Motor neuron (in vitro differentiated cells): ENCODE results near the gene TTYH3. TPM values are rescaled to one million over a fixed set of nuclear protein-coding genes. Genes with fewer than 3 reads are reported as not detected.

Experiments used
- ATAC-seq, 8 experiments: fragments of 200-7000 bp; cut with Tn5 transposase; replicated peaks in 6 of 8; 2 replicates each; pipeline ENCODE4 v1.8.0; 2021; ENCODE audit warnings: mild to moderate bottlenecking in 8 of 8, moderate library complexity in 8 of 8
- H3K27ac ChIP-seq, 2 donors: fragments of 250-450 bp; sonication (Bioruptor Pico); 2 replicates each; pipeline ENCODE4 v1.9.0; 2021; ENCODE audit warnings: antibody characterized with exemption in 2 of 2, mild to moderate bottlenecking in 2 of 2, moderate library complexity in 1 of 2
- H3K4me1 ChIP-seq, 2 donors: fragments of 250-450 bp; sonication (Bioruptor Pico); replicated peaks in 1 of 2; 2 replicates each; pipeline ENCODE4 v1.6.1; 2021; ENCODE audit warnings: antibody characterized with exemption in 2 of 2, mild to moderate bottlenecking in 2 of 2, moderate library complexity in 1 of 2
- H3K4me3 ChIP-seq, 5 donors: fragments of 250-450 bp; sonication (Bioruptor Pico); 2 replicates each; pipeline ENCODE4 v1.9.0; 2021; ENCODE audit warnings: antibody characterized with exemption in 5 of 5, mild to moderate bottlenecking in 5 of 5, moderate library complexity in 4 of 5
- WGBS, 10 experiments: fragments of 450-650 bp; shearing (Covaris generic); methylation state at CpG; one replicate each; pipeline ENCODE4 v1.0.0; 2022; 5-methylcytosine and 5-hydroxymethylcytosine counted together
- in situ Hi-C, 9 experiments: fragments of 400-800 bp; cut with MboI; loops; one replicate each; pipeline ENCODE4 v1.15.0; 2021; ENCODE audit warnings: low sequenced_read_pairs in 9 of 9, low pct_unique_long_range_greater_than_20kb in 2 of 9; ENCODE audit not compliant: unreplicated experiment in 9 of 9
- total RNA-seq, 8 experiments: library from RNA; unstranded; fragments of 300-600 nt; gene quantifications; 2 replicates each; pipeline versions ENCODE4 v1.2.3 to v1.2.4, GENCODE V29; 2022

Gene TTYH3
- total RNA-seq, 8 experiments from 2014 or later = 9.6 to 71.1 (median 37.5) TPM

- Histone ChIP-seq H3K4me3 (no peak overlapping the region), H3K4me1 (peaks cover 30 to 49% of the 10 kb centered on the region in 2 donors), H3K27ac (no peak overlapping the region)
- ATAC-seq = no peak
- in situ Hi-C loops = no loop called here
- 0 to 100% (median 81%) methylated on average over 1 to 20 of the region's 22 CpGs for WGBS, 10 experiments
Measured at GRCh38 chr7:2614631-2615330, 17.0 kb upstream of the TTYH3 start.

DNA sequence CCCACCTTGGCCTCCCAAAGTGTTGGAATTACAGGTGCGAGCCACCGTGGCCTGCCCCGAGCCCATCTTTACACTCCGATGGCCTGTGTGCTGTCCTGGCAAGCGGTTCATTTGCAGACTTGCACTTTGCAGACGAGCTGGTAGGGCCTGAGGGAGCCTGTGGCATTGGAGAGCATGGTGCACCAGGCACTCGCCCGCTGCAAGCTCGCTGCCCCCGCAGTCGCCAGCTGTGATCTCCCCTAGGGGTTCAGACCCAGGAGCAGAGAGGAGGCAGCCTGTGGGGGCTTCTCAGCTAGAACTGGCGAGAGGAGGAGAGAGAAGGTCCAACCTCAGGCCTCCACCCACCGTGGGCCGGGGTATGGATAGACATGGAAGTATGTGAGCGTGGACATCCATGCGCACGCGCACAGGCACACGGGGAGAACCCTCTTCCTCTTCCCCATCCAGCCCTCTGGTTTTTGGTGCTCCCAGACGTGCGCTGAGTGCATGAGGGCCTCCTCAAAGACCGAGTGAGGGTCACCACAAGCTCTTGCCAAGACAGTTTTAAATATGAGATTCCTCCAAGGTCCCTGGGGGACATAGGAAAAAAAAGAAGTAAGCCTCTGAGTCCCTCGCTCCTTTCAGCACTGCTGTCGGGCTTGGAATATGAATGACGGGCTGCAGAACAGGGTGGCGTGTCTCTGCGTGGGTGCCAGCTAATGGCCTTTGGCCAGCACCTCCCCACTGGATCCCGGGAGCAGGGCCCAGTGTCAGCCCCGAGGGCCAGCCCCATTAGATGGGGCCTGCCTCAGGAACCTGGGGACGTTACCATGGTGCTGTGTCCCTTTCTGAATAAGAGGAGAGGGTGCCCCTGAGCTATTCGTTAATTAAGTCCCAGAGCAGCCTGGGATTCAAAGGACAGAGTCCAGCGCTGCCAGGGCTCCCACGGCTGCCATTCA is 15.1 kb upstream of the TTYH3 start:
- in situ Hi-C loops = no loop called here
- 0 to 88% (median 57%) methylated on average over 1 to 7 of the region's 33 CpGs; no CpG with 5 or more reads in 3 of the 10 experiments for WGBS, 10 experiments
- Histone ChIP-seq H3K4me3 (no peak overlapping the region), H3K4me1 (peaks cover 34 to 52% of the 10 kb centered on the region in 2 donors), H3K27ac (peak overlapping the region in 1 of 2 donors; percentile 67)
- ATAC-seq = peak in 5 of 8 experiments; percentile 73 to 82 (median 77)

DNA sequence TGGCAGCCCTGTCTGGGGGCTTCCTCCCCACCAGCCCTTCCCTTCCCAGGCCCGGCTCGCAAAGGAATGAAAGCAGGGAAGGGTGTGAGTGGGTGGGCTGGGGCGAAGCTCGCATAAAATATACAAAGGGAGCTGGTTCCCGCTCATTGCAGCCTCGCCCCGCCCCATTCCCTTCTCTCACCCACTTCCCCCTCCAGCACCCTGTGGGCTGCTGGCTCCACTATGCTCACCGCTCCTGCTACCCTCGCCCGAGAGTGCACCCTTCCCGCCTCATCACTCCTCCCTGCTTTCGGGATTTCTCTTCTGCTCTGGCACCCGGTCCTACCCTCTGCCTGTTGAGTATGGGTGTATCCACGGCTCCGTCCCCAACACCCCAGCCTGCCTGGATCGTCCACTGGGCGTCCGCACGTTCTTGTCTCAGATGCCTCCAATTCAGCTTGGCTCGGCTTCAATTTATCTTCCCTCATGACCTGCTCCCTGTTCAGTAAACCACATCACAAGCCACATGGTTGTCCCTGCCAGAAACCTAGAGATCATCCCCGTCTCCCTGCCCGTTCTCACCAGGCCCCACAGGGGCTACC is 14.4 kb upstream of the TTYH3 start:
- Histone ChIP-seq H3K4me1 (peaks cover 42 to 52% of the 10 kb centered on the region in 2 donors), H3K27ac (peak overlapping the region; percentile 19 to 67), H3K4me3 (no peak overlapping the region)
- 5 to 62% (median 43%) methylated on average over 3 to 13 of the region's 22 CpGs; no CpG with 5 or more reads in 6 of the 10 experiments for WGBS, 10 experiments
- peak; percentile 33 to 65 (median 47) for ATAC-seq
- in situ Hi-C loops = no loop called here

DNA sequence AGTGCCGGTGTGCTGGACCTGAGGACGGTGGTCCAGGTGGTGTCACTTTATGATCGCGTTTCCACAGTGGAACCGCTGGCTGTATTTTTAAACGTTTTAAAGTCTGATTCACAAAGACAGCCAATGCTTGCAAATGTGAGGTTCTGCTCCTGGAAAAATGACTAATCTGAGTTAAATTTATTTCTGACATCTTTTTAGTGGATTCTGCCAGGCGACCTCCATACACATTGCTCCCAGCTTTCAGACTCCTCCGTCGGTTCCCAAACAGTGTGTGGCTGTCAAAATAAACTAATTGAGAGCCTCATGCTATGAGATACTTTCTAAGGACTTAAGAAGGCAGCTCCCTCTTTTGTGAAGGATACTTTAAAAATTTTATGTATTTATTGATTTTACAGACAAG is 12.7 kb upstream of the TTYH3 start:
- Histone ChIP-seq H3K4me1 (peaks cover 50 to 59% of the 10 kb centered on the region in 2 donors), H3K27ac (no peak overlapping the region), H3K4me3 (no peak overlapping the region)
- no peak for ATAC-seq
- 0 to 84% (median 72%) methylated on average over 1 to 9 of the region's 9 CpGs; no CpG with 5 or more reads in 3 of the 10 experiments for WGBS, 10 experiments
- in situ Hi-C loops = no loop called here

GRCh38 chr7:2621061-2621828 is 10.5 kb upstream of the TTYH3 start:
- ATAC-seq = peak in 6 of 8 experiments; percentile 23 to 64 (median 32)
- peak overlapping the region in 1 of 2 donors; percentile 84 for H3K27ac ChIP-seq
- peaks cover 48 to 61% of the 10 kb centered on the region in 2 donors for H3K4me1 ChIP-seq
- H3K4me3 ChIP-seq = no peak overlapping the region
- 20 to 100% (median 60%) methylated on average over 1 to 14 of the region's 23 CpGs; no CpG with 5 or more reads in 1 of the 10 experiments for WGBS, 10 experiments
- in situ Hi-C loops = no loop called here

DNA sequence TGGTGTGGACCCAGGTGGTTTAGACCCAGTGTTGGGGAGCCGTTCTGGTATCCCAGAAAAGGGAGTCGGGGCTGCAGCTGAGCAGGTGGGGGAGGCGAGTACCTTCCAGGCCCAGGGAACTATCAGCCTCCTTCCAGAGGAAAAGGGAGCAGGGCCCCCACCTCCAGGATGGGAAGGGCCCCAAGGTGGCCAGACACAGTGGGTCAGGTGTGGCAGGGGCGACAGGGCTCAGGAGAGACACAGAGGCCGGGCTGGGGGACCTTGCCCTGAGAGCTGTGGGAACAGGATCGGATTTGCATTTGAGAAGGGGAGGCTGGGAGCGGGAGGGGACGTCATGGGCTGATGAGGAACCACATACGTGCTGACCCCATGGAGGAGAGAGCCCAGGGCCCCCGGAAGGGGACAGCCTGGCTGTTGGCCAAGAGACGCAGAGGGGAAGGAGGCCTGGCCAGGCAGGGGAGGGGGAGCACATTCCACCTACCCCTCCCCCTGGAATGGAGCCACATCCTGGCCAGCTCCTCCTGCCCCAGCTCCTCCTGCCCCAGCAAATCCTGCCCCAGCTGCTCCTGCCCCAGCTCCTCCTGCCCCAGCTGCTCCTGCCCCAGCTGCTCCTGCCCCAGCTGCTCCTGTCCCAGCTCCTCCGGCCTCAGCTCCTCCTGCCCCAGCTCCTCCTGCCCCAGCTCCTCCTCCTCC is 9.7 kb upstream of the TTYH3 start:
- Histone ChIP-seq H3K27ac (peak overlapping the region; percentile 49 to 84), H3K4me3 (no peak overlapping the region), H3K4me1 (peaks cover 40 to 53% of the 10 kb centered on the region in 2 donors)
- WGBS, 10 experiments = 9 to 100% (median 63%) methylated on average over 1 to 5 of the region's 12 CpGs; no CpG with 5 or more reads in 6 of the 10 experiments
- in situ Hi-C loops = no loop called here
- peak in 5 of 8 experiments; percentile 72 to 87 (median 83) for ATAC-seq

DNA sequence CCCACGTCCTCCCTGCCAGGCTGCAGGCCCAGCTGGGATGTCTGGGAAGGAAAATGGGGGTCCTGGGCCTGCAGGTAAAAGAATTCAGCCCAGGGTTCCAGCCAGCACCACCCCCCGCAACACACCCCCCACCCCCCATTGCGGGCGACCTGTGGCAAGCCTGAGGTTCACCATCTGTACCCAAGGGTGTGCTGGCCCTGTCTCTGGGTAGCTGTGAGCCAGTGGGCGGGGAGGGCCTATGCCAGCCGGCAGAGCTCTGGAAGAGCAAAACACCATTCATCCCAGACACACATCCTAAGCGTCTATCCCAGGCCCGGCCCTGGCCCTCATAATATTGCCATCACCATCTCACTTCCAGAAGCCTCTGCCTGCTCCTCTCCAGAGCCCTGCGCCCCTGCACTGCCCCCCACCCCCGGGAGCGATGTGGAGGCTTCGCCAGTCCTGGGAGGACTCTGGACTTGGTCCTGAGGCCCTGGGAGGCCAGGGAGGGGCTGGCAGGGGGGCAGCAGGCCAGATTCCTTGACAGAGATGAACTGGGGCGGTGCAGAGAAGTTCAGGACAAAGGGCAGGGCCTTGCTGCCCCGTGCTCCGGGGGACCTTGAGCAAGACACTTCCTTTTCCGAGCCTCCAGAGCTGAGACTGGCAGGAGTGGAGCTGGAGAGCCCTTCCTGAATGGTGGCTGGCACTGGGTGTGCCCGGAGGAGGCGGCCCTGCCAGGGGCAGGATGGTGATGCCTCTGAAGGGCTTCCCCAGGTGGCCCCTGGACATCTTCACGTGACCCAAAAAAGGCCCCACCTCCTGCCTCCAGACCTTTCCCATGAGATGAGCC is 8.7 kb upstream of the TTYH3 start:
- Histone ChIP-seq H3K4me3 (no peak overlapping the region), H3K4me1 (peaks cover 30 to 46% of the 10 kb centered on the region in 2 donors), H3K27ac (peak overlapping the region in 1 of 2 donors; percentile 26)
- WGBS, 10 experiments = 0 to 100% (median 82%) methylated on average over 1 to 7 of the region's 19 CpGs; no CpG with 5 or more reads in 7 of the 10 experiments
- ATAC-seq = peak in 3 of 8 experiments; percentile 2 to 11 (median 2)
- in situ Hi-C loops = no loop called here

GRCh38 chr7:2623698-2624014 is 8.1 kb upstream of the TTYH3 start:
- no peak for ATAC-seq
- in situ Hi-C loops = no loop called here
- Histone ChIP-seq H3K4me3 (no peak overlapping the region), H3K27ac (peak overlapping the region in 1 of 2 donors; percentile 26), H3K4me1 (peaks cover 24 to 43% of the 10 kb centered on the region in 2 donors)
- 77% methylated on average over 3 of the region's 10 CpGs; no CpG with 5 or more reads in 9 of the 10 experiments for WGBS, 10 experiments

- peak in 2 of 8 experiments; percentile 22 to 39 for ATAC-seq
- 60 to 100% (median 89%) methylated on average over 1 to 5 of the region's 18 CpGs; no CpG with 5 or more reads in 4 of the 10 experiments for WGBS, 10 experiments
- in situ Hi-C loops = no loop called here
- H3K27ac ChIP-seq = no peak overlapping the region
- H3K4me3 ChIP-seq = no peak overlapping the region
- H3K4me1 ChIP-seq = peaks cover 23 to 40% of the 10 kb centered on the region in 2 donors
Measured at GRCh38 chr7:2624293-2624886, 7.4 kb upstream of the TTYH3 start.

DNA sequence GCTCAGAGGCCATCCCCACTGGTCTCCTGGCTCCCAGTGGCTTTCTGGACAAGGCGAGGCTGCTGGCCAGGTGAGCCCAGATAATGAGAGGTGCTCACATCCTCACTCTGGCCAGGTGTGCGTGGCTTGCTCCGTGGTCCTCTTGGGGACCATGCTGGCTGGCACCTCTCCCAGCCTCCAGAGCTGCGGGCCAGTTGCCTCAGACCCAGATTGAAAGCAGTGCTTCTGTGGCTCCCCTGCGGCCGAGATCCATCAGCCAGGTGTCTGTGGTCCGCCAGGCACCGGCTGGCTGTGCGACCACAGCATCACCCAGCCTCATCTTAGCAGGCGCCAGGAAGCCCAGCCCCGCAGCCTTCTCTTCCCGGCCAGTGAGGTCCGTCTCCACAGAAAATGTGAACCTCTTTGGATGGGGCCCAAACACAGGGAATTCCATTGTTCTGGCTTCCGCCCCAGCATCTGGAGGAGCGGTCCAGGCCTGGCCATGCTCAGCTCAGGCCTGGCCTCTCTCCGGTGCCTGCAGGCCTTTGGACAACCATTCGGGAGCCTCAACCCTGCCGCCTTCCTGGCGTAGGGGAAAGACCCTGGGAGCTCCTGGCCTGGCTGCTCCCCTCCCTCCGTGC is 5.2 kb upstream of the TTYH3 start:
- in situ Hi-C loops = no loop called here
- Histone ChIP-seq H3K27ac (no peak overlapping the region), H3K4me1 (peaks cover 18 to 34% of the 10 kb centered on the region in 2 donors), H3K4me3 (no peak overlapping the region)
- no peak for ATAC-seq
- WGBS, 10 experiments = 0 to 100% (median 74%) methylated on average over 1 to 12 of the region's 20 CpGs; no CpG with 5 or more reads in 6 of the 10 experiments
